GM12891 (cell line): ENCODE results near the gene NOX4.
"Not testable (repeated sequence)": the region's sequence is repeated elsewhere in the genome, so short reads cannot be mapped to it uniquely, and the experiment has no call there.

ENCODE experiments used
- PAX5 ChIP-seq: IDR thresholded peaks from 2 replicates; pipeline ENCODE4 v1.6.1; 2011; ENCODE audit warnings: low read length, moderate library complexity, mild to moderate bottlenecking; ENCODE audit not compliant: insufficient read depth, severe bottlenecking
- POLR2A ChIP-seq: IDR thresholded peaks from 2 replicates; pipeline ENCODE4 v1.6.1; 2011; ENCODE audit warnings: low read depth, low read length, control low read depth
- POLR2AphosphoS5 ChIP-seq: IDR thresholded peaks from 2 replicates; pipeline ENCODE4 v1.6.1; 2011; ENCODE audit warnings: low read depth, low read length, control low read depth
- SPI1 ChIP-seq: IDR thresholded peaks from 2 replicates; pipeline ENCODE4 v1.6.1; 2011; ENCODE audit warnings: low read depth, low read length, control low read depth
- TAF1 ChIP-seq: IDR thresholded peaks from 2 replicates; pipeline ENCODE4 v1.6.1; 2011; ENCODE audit warnings: low read depth, low read length, control low read depth

- TF ChIP-seq POLR2A, POLR2AphosphoS5, TAF1, SPI1, PAX5: not testable (repeated sequence)
Measured at GRCh38 chr11:89295023-89295422, 196.2 kb downstream of the NOX4 start.
